ENCODE measurements around the gene BPIFB6. TPM values are rescaled to one million over a fixed set of nuclear protein-coding genes. Genes with fewer than 3 reads are reported as not detected.

Gene BPIFB6
- total RNA-seq, 4 donors from 2014 or later, result not detected

DNA sequence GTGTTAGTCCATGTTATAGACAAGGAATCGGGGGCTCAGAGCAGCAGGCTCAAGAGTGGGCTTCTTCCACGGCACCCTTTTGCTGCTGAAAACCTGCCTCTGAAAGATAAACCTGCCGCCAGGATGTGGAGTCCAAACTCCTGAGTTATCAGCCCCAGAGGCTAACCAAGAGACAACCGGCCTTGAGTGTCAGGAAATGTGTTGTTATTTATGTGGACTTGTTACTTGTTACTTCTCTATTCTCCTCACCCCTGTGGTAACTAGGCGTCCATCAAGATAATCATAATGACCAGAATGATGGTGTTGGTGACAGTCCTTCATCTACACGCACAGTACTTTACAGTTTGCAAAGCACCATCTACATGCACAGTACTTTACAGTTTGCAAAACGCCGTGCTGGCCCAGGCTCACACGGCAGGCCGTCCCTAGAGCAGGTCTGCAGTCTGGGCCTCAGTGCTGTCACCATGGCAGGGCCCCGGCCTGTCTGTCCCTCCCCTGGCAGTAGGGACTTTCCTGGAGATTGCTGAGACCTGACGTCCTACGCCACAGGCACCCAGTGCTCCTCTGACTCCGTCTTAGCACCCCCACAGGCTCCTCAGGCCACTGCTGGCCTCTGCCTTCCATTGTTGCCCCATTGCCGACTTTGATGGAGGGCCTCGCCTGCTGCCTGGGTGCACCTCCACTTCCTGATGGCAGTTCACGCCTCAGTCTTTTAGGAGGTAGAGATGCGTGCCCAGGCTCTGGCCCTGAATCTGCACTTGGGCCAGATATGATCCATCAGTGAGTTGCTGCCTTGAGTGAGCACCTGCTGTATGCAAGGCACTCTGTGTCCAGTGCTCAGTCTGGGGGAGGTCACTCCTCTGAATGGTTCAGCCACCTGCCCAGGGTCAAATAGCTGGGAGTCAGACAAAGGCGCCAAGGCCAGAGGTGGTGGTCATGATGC lies 38.9 kb downstream of the BPIFB6 start:
- TF ChIP-seq, protein P1, sequence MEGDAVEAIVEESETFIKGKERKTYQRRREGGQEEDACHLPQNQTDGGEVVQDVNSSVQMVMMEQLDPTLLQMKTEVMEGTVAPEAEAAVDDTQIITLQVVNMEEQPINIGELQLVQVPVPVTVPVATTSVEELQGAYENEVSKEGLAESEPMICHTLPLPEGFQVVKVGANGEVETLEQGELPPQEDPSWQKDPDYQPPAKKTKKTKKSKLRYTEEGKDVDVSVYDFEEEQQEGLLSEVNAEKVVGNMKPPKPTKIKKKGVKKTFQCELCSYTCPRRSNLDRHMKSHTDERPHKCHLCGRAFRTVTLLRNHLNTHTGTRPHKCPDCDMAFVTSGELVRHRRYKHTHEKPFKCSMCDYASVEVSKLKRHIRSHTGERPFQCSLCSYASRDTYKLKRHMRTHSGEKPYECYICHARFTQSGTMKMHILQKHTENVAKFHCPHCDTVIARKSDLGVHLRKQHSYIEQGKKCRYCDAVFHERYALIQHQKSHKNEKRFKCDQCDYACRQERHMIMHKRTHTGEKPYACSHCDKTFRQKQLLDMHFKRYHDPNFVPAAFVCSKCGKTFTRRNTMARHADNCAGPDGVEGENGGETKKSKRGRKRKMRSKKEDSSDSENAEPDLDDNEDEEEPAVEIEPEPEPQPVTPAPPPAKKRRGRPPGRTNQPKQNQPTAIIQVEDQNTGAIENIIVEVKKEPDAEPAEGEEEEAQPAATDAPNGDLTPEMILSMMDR (IDR thresholded peaks at IDR 0.05; ENCODE audit: low read depth), result no peak

DNA sequence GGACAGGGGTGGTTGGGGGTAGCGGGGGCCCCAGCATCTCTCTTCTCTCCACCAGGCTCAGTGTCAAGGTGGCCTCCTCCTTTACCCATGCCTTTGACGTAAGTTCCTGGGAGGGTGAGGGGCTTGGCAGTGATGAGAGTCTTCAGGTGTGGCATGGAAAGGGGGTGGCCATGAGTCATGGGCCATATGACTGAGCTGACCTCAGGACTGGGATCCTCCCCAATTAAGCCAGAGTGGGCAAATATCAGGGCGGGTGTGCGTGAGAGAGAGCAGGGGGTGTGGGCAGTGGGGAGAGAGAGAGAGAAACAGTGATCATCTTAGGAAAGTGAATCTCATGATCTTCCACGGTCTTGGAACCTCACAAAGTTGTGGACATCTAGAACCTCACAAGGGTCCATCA lies 39.8 kb downstream of the BPIFB6 start:
- TF ChIP-seq, protein P1 (IDR thresholded peaks at IDR 0.05; ENCODE audit: low read depth), result no peak

DNA sequence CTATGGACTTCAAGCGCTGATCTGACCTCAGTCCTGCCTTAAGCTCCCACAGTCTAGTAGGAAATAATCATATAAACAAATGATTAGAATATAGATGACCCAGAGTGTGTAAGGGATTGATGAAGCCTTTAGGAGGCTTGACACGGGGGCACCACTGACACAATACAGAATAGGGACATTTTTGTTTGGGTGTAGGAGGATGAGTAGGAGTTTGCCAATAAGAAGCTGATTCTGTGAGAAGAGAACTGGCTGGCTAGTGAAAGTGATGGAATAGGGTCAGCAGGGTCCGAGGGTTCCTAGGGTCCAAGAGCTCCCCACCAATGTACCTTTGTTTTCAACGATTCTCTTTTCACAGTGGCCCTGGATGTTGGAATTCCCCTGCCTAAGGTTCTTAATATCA lies 40.9 kb downstream of the BPIFB6 start:
- TF ChIP-seq, protein P1 (IDR thresholded peaks at IDR 0.05; ENCODE audit: low read depth), result no peak

DNA sequence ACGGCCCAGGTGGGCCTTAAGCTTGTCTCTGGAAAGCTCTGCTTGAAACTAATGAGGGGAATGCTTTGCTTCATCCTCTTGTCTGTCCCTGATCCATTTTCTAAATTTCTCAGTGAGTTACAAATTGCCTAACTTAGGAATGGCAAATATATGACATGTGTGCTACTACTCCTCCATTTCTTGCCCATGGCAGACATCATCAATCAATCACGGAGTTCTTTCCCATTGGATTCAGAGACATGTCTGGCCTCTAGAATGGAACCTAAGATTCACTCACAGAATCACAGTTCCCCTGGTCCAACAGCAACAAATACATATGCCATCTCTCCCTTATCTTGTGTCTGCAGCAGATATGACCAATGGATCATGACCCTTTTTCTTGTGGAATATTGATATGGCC lies 41.4 kb downstream of the BPIFB6 start:
- TF ChIP-seq, protein P1 (IDR thresholded peaks at IDR 0.05; ENCODE audit: low read depth), result no peak

DNA sequence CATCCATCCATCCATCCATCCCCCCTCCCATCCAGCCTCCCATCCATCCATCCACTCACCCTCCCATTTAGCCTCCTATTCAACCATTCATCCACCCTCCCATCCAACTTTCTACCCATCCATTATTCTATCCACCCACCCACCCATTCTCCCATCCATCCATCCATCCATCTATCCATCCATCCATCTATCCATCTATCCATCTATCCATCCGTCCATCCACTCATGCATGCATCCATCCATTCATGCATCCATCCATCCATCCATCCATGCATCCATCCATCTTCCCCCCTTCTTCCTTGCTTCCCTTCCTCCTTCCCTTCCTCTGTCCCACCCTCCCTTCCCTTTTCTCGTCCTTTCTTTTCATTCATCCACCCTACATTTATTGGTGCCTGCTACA lies 43.2 kb downstream of the BPIFB6 start:
- TF ChIP-seq, protein P1 (IDR thresholded peaks at IDR 0.05; ENCODE audit: low read depth), result no peak

DNA sequence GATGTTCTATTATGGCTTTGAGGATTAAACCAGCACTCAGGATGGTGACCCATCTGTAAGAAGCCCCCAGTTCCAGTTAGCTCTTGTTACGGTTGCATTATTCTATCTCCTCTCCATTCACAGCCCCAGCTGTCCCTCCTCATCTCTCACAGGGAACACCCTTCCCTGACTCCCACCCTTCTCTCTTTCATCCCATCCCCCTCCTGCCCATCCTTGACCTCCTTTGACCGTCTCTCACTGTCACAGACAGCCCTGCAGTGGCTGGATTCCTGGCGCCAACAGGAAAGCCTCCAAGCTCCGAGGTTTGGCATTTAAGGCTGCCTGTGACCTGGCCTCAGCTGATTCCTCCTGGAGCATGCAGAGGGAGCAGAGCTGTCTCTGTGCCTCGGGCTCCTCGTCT lies 43.8 kb downstream of the BPIFB6 start:
- TF ChIP-seq, protein P1 (IDR thresholded peaks at IDR 0.05; ENCODE audit: low read depth), result no peak

DNA sequence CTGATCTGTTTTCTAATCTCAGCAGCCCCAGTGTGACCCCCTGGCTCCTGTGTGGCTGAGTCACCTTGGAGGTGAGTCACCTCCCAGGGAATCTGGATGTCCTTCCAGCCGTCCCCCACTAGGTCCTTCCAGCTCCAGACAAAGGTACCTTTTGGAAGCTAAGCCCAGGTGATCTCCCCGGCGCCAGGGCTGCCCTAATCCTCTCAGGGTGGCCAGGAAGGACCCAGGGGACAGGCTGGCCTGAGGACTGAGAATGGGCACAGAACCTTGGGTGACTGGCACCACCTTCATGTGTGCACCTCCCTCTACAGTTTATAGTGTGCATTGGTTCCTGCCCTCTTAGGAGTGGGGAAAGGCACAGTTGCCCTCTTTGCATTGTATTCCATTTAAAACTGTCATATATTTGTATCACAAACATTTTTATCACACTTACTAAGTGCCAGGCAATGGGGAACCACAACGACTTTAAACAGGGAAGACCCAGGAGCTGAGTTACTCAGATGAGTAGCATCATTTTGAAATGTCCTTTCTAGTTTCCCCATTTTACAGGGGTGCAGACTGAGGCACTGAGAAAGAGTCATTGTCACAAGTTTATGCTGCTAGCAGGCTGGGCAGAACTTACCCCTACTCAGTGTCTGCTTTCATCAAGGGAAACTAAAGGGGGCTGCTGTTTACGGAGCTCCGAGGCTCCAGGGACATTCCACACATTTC lies 45.4 kb downstream of the BPIFB6 start:
- TF ChIP-seq, protein P1 (IDR thresholded peaks at IDR 0.05; ENCODE audit: low read depth), result no peak
